ENCODE results near the gene ENTPD8.

The ENTPD8 gene

DNA sequence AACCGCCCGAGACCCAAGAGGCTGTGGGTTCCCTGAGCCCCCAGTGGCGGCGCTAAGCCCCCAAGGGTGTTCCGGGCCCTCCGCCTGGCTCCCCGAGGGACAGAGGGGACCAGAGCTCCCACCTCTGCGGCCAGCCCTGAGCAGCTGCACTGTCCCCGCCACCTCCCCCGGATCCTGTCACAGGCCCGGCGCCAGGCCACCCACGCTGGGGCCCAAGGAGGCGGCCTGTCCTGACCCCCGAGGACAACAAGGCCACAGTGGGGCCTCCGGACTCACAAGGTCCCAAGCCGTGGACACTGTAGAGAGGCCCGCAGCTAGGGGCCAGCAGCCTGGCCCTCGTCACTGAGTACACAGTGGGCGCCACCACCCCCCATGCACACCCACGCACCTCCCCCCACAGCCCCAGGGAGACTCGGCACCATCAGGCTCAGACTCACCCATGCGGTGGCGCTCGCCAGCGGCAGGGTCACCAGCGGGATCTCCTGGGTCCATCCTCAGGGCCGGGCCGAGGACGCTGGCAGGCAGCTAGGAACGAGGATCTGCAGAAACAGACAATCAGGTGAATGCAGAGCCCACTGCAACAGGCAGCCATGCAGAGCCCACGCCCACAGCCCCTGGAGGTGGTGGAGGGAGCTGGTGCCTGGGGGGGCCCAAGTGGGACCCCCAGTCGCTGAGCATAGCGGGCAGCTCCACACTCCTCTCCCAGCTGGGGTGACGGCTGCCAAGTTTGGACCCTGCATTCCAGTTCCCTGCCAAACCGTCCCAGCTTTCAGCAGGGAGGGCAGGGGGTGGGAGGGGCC, 46.1 kb downstream of the ENTPD8 start:
- no peak overlapping the region for H3K4me3 ChIP-seq (ENCODE audit: low read length)
- H3K9me3 ChIP-seq (ENCODE audit: control insufficient read depth, low read depth, low read length): no peaks in the 10 kb centered on the region
- no peaks in the 10 kb centered on the region for H3K27me3 ChIP-seq (ENCODE audit: control insufficient read depth, insufficient read depth, low read length)
- no peak overlapping the region for H3K27ac ChIP-seq (ENCODE audit: low read length)
- H3K9ac ChIP-seq (ENCODE audit: low read length): no peak overlapping the region
- no peaks in the 10 kb centered on the region for H3K4me1 ChIP-seq (ENCODE audit: control insufficient read depth, low read depth, low read length)
- H3K36me3 ChIP-seq (ENCODE audit: control insufficient read depth, low read depth, low read length): no peaks in the 10 kb centered on the region

DNA sequence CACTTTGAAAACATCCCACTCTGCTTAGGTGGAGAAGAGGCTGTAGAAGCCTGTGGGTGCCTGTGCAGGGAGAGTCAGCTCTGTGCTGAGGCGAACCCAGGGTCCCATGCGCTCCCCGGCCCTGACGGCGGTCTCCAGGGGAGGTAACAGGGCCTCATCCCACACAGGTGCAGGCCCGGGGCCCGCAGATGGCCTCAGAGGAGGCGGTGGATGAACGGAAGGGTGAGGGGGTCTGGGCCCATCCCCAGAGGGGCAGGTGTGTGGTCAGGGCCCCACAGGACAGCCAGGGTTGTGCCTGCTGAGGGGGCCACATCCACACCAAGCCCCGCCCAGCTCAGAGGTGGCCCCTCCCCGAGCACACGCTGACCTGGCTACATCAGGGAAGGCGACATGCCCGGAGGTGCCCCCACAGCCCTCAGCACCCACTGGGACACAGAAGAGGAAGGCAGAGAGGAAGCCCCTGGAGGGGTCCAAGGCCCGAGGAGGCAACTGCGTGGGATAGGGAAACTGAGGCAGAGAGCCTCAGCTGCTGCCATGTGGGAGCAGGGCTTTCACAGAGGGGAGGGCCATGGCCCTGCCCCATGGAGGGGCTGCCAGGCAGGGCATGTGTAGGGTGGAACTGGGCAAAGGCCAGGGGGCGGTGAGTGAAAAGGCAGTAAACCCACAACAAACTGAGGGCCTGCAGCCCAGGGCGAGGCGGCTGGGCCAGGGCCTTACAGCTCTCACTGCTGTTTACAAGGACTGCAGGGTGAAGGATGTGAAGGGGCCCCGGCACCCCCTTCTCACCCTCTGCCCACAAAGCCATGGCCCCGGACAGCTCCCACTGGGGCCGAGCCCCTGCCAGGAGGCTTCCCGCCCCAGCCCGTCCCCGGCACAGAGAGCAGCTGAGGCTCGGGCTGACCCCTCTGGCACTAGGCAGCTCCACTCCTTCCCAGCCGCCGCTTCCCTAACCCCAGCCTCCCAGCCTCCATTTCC, 47.7 kb downstream of the ENTPD8 start:
- no peak overlapping the region for H3K27ac ChIP-seq (ENCODE audit: low read length)
- H3K4me3 ChIP-seq (ENCODE audit: low read length): no peak overlapping the region
- no peaks in the 10 kb centered on the region for H3K4me1 ChIP-seq (ENCODE audit: control insufficient read depth, low read depth, low read length)
- no peaks in the 10 kb centered on the region for H3K9me3 ChIP-seq (ENCODE audit: control insufficient read depth, low read depth, low read length)
- H3K9ac ChIP-seq (ENCODE audit: low read length): no peak overlapping the region
- no peaks in the 10 kb centered on the region for H3K27me3 ChIP-seq (ENCODE audit: control insufficient read depth, insufficient read depth, low read length)
- H3K36me3 ChIP-seq (ENCODE audit: control insufficient read depth, low read depth, low read length): no peaks in the 10 kb centered on the region

DNA sequence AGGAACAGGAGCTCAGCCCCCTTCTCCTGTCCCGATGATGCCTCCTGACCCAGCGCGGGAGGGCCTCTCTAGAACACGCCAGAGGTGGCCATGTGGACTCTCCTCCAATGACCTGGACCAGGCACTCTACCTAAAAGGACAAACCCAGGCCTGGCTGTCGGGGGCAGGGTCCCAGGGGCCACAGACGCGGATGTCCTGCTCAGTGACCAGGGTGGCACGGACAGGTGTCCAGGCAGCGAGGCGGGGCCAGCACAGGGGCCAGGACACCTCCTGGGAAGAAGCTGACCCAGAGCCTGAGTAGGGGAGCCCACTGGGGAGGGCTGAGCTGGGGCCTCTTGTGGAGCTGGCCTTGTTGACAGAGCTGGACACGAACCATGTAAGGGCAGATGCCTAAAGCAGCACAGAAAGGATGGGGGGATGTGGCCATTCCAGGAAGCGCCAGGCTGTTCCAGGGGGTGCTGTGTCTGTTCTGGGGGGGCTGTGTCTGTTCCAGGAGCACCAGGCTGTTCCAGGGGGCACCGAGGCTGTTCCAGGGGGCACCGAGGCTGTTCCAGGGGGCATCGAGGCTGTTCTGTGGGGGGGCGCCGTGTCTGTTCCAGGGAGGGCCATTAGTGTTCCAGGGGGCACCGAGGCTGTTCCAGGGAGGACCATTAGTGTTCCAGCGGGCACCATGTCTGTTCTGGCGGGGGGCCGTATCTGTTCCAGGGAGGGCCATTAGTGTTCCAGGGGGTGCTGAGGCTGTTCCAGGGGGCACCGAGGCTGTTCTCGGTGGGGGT, 48.7 kb downstream of the ENTPD8 start:
- Histone ChIP-seq H3K4me3 (ENCODE audit: low read length) (no peak overlapping the region), H3K9me3 (ENCODE audit: control insufficient read depth, low read depth, low read length) (no peaks in the 10 kb centered on the region), H3K9ac (ENCODE audit: low read length) (no peak overlapping the region)

GRCh38 chr9:137391411-137391754, 49.8 kb downstream of the ENTPD8 start:
- no peak overlapping the region for H3K9ac ChIP-seq (ENCODE audit: low read length)
- H3K9me3 ChIP-seq (ENCODE audit: control insufficient read depth, low read depth, low read length): no peaks in the 10 kb centered on the region
- H3K4me1 ChIP-seq (ENCODE audit: control insufficient read depth, low read depth, low read length): no peaks in the 10 kb centered on the region
- H3K4me3 ChIP-seq (ENCODE audit: low read length): no peak overlapping the region
- H3K27me3 ChIP-seq (ENCODE audit: control insufficient read depth, insufficient read depth, low read length): no peaks in the 10 kb centered on the region
- H3K27ac ChIP-seq (ENCODE audit: low read length): no peak overlapping the region
- no peaks in the 10 kb centered on the region for H3K36me3 ChIP-seq (ENCODE audit: control insufficient read depth, low read depth, low read length)

More for the DNA sequence above, 48.7 kb downstream of the ENTPD8 start:
- Histone ChIP-seq H3K36me3 (ENCODE audit: control insufficient read depth, low read depth, low read length) (no peaks in the 10 kb centered on the region), H3K4me1 (ENCODE audit: control insufficient read depth, low read depth, low read length) (no peaks in the 10 kb centered on the region), H3K27ac (ENCODE audit: low read length) (no peak overlapping the region), H3K27me3 (ENCODE audit: control insufficient read depth, insufficient read depth, low read length) (no peaks in the 10 kb centered on the region)

DNA sequence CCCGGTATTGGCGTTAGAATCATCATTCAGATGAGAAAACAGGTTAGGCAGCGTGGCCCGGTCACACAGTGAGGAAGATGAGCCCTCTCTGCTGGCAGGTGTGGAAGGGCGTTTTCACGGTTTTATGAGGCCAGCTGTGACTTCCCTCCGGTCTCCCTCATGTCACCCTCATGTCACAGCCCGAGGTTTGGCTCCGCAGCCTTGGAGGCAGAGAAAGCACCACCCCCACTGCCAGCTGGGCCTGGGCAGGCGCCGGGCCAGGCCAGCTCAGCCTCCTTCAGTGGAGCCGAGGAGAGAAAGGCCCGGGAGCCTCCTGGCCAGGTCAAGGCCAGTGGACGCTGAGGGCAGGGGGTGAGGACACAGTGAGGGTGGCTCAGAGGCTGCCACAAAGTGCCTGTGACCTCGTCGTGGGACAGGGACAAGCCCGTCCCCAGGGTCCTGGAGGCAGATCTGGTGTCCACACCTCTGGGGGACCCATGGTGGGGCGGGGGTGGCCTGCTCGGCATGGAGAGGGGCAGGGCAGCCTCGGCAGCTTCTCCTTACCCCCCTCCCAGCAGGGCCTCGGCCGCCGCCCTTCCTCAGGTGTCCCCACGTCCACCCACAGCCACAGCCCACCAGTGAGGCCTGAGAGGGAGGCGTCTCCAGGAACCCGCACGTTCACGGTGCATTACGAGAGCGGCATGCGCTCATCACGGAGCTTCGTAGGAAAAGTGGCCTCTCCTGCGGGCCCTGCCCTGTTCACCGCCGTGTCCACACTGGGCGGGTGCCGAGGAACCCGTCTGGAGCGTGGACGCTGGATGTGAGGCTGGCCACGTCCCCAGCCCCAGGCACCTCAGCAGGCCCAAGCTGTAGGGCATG, 50.4 kb downstream of the ENTPD8 start:
- Histone ChIP-seq H3K4me1 (ENCODE audit: control insufficient read depth, low read depth, low read length) (no peaks in the 10 kb centered on the region), H3K9me3 (ENCODE audit: control insufficient read depth, low read depth, low read length) (no peaks in the 10 kb centered on the region), H3K9ac (ENCODE audit: low read length) (no peak overlapping the region)

DNA sequence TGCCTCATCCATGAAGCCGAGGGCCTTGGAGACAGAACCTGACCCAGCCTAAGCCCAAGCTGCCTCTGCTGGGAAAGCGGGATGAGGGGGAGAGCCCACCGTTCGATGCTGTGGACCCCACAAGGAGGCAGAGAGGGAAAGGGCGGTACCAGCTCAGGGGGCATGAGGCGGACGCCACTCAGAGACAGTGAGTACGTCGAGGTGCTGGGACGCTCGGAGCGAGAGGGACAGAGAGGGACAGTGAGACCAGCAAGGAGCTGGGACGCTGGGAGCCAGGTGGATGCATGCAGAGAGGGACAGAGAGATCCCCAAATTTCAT, 51.8 kb downstream of the ENTPD8 start:
- Histone ChIP-seq H3K4me3 (ENCODE audit: low read length) (no peak overlapping the region), H3K9ac (ENCODE audit: low read length) (no peak overlapping the region), H3K27me3 (ENCODE audit: control insufficient read depth, insufficient read depth, low read length) (no peaks in the 10 kb centered on the region), H3K4me1 (ENCODE audit: control insufficient read depth, low read depth, low read length) (no peaks in the 10 kb centered on the region), H3K9me3 (ENCODE audit: control insufficient read depth, low read depth, low read length) (no peaks in the 10 kb centered on the region), H3K27ac (ENCODE audit: low read length) (no peak overlapping the region), H3K36me3 (ENCODE audit: control insufficient read depth, low read depth, low read length) (no peaks in the 10 kb centered on the region)

More for the DNA sequence above, 50.4 kb downstream of the ENTPD8 start:
- Histone ChIP-seq H3K4me3 (ENCODE audit: low read length) (no peak overlapping the region), H3K27ac (ENCODE audit: low read length) (no peak overlapping the region), H3K36me3 (ENCODE audit: control insufficient read depth, low read depth, low read length) (no peaks in the 10 kb centered on the region), H3K27me3 (ENCODE audit: control insufficient read depth, insufficient read depth, low read length) (no peaks in the 10 kb centered on the region)

DNA sequence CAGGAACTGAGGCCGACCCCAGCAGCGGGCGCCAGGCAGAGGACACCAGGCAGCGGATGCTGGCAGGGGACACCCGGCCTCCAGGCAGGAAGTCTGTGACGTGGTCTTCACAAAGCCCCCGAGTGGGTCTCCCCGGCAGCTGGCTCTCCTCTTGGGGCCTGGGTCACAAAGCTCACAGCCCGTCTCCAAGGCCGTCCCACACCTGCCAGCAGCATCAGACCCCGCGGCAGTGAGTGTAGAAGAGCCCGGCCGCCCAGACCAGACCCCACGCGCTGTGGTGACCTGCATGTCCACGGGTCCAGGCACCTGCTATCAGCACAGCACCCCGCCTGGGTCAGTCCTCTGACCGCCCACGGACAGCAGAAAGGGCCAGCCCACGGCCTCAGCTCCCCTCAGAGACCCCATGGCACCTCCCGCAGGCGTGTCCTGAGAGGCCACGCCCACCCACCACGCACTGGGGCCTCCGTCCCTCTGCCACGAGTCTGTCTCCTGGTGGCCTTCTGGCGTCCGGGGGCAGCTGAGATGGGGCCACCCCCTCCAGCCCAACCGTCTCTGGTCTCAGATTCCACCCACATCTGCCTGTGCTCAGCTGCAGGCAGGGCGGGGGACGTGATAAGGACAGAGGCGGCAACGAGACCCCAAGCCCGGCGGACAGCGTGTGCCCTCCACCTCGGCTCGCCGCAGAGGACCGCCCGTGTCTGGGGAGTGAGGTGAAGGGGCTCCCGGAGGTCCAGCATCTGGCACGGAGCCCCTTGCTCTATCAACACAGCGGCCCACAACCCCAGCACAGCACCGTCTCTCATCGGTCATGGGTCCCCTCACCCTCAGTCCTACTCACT, 52.3 kb downstream of the ENTPD8 start:
- H3K9ac ChIP-seq (ENCODE audit: low read length): no peak overlapping the region
- H3K36me3 ChIP-seq (ENCODE audit: control insufficient read depth, low read depth, low read length): no peaks in the 10 kb centered on the region
- no peak overlapping the region for H3K4me3 ChIP-seq (ENCODE audit: low read length)
- no peak overlapping the region for H3K27ac ChIP-seq (ENCODE audit: low read length)
- H3K9me3 ChIP-seq (ENCODE audit: control insufficient read depth, low read depth, low read length): no peaks in the 10 kb centered on the region
- H3K27me3 ChIP-seq (ENCODE audit: control insufficient read depth, insufficient read depth, low read length): no peaks in the 10 kb centered on the region
- no peaks in the 10 kb centered on the region for H3K4me1 ChIP-seq (ENCODE audit: control insufficient read depth, low read depth, low read length)

- Histone ChIP-seq H3K36me3 (ENCODE audit: control insufficient read depth, low read depth, low read length) (no peaks in the 10 kb centered on the region), H3K27me3 (ENCODE audit: control insufficient read depth, insufficient read depth, low read length) (no peaks in the 10 kb centered on the region), H3K9ac (ENCODE audit: low read length) (no peak overlapping the region), H3K4me1 (ENCODE audit: control insufficient read depth, low read depth, low read length) (no peaks in the 10 kb centered on the region), H3K4me3 (ENCODE audit: low read length) (no peak overlapping the region), H3K27ac (ENCODE audit: low read length) (no peak overlapping the region), H3K9me3 (ENCODE audit: control insufficient read depth, low read depth, low read length) (no peaks in the 10 kb centered on the region)
Measured at GRCh38 chr9:137387891-137388560, 53.1 kb downstream of the ENTPD8 start.

- Histone ChIP-seq H3K9me3 (ENCODE audit: control insufficient read depth, low read depth, low read length) (no peaks in the 10 kb centered on the region), H3K4me1 (ENCODE audit: control insufficient read depth, low read depth, low read length) (no peaks in the 10 kb centered on the region), H3K27ac (ENCODE audit: low read length) (no peak overlapping the region), H3K27me3 (ENCODE audit: control insufficient read depth, insufficient read depth, low read length) (no peaks in the 10 kb centered on the region), H3K4me3 (ENCODE audit: low read length) (no peak overlapping the region), H3K36me3 (ENCODE audit: control insufficient read depth, low read depth, low read length) (no peaks in the 10 kb centered on the region), H3K9ac (ENCODE audit: low read length) (no peak overlapping the region)
Measured at GRCh38 chr9:137387114-137387890, 53.9 kb downstream of the ENTPD8 start.
